NCI-H2227 (cell line): ENCODE data around the gene DENND10.
"Not testable (repeated sequence)": the region's sequence is repeated elsewhere in the genome, so short reads cannot be mapped to it uniquely, and the experiment has no call there.

Source experiments
- DNase-seq: peaks from one replicate; lab custom pipeline; 2025; ENCODE audit not compliant: unreplicated experiment; lab: John Stamatoyannopoulos, UW

Gene DENND10

DNA sequence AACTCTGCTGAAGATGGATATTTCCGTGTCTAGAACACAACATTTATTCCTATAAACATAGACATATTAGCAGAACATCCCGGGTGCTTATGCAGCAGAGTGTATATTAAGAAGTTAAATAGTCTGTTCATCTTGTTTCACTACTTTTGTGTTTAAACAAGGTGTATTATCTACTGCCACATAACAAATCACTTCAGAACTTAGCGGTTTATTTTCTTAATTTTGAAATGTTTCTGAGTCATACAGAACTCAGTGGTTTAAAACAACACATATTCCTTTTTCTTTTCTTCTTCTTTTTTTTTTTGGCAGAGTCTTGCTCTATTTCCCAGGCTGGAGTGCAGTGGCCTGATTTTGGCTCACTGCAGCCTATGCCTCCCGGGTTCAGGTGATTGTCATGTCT lies 25.8 kb downstream of the DENND10 start:
- no peak for DNase-seq

DNA sequence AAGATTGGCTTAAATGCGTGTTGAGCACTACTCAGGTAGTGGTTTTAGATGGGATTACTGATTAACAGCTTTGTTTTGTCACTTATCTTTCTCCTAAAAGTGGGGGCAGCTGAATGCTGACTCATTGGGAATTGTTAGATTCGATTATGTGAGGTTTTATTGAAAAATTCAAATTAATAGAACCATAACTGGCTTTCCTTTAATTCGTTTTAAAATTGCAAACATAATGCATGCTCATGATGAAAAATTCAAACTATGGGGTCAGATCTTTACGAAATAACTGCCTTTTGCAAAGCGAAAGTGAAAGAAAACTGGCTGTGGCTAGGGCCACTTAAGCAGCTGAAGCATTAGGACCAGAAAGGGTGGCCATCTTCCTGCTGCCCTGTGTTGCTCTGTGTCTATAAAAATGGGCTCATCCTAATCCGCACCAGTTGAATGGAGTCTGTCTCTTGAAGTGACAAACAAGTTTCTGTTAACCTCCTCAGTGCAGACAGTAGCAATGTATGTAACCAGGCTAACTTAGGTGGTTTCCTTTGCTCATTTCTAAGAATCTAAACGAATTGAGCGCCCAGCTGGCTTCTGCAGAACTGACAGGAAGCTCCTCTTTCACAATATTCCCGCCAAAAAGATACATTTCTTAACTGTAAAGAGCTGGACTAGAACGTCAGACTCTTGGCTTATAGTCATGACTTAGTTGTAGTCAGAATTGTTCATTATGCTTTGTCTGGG lies 27.8 kb downstream of the DENND10 start:
- no peak for DNase-seq

DNA sequence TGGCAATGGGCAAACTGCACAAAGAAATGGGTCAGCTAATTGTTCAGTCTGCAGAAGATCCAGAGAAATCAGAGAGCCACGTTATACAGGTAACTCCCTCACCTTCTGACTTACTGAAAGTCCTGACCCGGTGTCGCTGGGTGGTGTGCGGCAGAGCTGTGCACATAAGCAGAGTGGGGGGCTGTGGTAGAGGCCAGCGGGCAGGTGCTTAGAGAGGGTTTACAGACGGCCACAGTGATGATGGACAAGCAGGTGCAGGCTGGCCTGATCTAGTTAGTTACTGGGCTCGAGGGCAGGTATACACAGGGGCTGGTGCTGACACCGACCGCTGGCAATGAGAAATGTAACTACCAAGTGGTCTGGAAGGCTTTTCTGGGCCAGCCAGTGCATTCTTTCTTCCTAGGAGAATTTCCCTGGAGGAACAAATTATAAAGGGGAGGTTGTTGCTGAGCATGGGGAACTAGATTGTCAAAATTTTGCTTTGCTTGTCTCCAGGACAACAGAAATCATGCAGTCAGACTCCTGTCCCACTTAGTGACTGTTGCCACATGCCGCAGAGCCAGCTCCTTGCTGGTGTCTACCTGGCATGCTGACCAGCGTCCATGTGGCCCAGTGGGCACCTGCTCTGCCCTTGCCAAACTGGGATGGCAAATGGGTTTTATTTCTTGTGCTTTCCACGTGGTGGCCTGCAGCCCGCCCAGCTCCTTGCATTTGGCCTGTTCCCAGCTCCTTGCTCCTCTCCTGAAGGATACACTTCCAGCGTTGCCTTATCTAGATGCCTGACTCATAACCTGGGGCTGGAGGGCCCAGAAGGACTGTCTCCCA lies 28.8 kb downstream of the DENND10 start:
- no peak for DNase-seq

DNA sequence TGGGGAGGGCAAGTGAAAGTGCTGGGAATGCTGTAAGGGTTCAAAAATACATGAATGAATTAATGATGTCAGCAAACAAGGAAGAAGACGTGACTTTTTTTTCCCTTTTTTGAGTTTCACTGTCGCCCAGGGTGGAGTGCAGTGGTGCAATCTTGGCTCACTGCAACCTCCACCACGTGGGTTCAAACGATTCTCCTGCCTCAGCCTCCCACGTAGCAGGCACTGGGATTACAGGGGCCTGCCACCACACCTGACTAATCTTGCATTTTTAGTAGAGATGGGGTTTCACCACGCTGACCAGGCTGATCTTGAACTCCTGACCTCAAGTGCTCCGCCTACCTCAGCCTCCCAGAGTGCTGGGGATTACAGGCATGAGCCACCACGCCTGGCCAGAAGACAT lies 30.0 kb downstream of the DENND10 start:
- DNase-seq, result no peak

DNA sequence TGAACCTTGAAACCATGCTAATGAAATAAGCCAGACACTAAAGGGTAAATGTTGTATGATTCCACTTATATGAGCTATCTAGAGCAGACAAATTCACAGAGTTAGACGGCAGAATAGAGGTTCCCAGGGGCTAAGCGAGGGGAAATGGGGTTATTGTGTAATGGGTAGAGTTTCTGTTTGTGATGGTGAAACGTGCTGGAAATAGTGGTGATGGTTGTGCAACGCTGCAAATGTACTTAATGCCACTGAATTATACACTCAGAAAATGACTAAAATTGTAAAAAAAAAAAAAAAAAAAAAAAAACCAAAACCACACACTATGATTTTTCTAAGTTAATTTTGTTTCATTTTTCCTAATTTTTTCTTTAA lies 31.6 kb downstream of the DENND10 start:
- DNase-seq, result no peak

DNA sequence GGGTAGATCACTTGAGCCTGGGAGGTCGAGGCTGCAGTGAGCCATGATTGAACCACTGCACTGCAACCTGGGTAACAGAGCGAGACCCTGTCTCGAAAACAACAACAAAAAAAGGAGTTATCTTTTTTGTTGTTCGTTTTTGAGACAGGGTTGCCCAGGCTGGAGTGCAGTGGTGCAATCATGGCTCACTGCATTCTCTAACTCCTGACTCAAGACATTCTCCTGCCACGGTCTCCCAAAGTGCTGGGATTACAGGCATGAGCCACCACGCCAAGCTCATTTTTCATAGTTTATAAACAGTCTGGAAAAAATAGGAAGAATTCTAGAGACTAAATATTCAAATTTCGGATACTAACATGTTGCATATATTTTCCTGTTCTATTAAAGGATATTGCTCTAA lies 32.2 kb downstream of the DENND10 start:
- no peak for DNase-seq

DNA sequence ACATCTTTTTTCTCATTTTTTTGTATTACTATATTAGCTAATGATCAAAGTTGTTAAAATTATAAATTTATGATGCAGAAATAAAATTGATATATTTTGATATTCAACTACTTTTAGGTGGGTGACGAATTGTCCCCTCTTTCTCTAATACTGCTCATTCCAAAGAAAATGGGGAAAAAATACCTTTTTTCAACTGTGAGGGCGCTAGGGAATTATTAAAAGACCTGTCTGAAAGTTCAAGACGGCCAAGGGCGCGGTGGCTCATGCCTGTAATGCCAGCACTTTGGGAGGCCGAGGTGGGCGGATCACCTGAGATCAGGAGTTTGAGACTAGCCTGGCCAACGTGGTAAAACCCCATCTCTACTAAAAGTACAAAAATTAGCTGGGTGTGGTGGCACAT lies 34.0 kb downstream of the DENND10 start:
- not testable (repeated sequence) for DNase-seq

DNA sequence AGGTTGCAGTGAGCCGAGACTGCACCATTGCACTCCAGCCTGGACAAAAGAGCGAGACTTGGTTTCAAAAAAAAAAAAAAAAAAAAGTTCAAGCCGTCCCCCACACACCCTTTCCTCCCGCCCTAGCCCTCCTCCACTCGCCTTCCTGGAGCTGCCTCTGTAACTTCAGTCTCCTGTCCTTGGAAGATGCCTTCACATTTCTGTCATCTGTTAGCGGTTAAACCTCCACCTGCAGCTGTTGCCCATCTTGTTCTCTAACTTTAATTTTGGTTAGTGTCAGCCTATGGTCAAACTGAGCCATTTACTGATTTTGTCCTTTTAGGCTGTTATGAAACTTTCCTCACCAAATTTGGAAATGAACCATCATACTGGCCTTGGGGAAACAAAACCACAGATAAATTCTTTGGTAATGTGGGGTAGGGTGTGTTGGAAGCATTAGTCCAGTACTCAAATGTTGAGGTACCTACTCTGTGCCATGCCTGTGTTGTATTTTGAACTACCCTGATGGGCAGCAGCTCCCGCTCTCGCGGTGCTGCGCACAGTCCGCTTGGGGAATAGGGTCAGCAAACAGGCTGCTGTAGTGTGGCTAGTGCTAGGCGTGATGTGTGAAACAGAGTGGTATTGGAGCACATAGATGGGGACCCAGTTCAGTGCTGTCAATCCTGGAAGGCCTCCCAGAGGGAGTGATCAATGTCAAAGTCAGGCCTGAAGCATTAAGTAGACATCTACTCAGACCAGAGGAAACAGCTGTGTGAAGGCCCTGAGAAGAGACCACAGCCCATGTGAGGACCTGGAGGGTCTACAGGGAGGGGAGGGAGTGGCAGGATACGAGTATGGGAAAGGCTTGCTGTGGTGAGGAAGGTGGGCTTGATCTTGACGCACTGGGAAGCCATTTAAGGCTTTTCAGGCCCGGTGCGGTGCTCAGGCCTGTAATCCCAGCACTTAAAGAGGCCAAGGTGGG lies 34.7 kb downstream of the DENND10 start:
- no peak for DNase-seq

DNA sequence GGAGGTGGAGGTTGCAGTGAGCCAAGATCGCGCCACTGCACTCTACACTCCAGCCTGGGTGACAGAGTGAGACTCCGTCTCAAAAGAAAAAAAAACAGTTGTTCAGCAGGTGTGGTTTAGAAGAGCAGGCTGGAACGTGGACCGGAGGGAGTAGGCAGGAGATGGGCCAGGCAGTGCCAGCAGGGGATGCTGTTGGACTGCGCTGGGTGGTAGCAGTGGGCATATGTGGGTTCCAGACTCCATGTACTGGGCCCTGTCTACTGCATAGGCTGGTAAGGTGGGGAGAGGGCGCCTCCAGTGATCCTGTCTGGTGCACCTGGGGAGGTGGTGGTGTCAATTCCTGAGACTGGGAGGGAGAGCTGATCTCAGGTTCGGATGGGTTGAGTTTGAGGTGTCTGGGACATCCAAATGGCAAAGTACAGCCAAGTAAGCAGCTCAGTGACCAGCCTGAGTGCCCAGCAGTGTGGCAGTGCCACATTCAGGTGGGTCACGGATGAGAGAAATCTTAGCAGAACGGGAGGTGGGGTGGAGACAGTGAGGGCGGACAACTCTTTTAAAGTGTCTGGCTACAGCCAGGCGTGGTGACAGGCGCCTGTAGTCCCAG lies 35.7 kb downstream of the DENND10 start:
- DNase-seq, result no peak

DNA sequence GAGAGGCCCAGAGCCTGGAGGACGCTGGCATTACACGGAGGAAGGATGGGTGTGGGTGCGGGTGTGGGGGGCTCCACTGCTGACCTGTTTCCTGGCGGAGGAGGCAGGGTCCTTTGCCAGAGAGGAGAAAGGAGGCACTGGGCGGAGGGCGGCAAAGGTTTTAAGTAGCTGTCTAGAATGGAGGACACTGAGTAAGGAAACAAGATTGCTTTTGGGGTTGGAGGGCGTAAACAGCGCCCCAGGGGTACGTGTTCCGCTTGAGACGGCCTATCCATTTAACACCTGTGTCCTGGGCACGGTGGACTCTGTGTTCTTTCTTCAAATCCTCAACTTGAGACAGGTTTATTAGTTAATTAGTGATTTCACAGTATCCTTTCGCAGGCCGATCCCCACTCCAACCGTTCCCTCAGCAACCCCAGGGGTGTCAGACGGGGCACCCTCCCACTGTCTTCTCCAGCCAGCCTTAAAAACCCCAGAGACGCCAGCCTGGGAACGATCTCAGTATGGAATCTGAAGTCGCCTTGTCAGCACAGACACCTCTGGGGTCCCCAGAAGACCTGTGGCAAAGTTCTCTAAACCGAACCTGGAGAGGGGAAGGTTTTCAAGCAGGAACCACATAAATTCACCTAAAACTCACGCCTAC lies 36.8 kb downstream of the DENND10 start:
- DNase-seq, result no peak

DNA sequence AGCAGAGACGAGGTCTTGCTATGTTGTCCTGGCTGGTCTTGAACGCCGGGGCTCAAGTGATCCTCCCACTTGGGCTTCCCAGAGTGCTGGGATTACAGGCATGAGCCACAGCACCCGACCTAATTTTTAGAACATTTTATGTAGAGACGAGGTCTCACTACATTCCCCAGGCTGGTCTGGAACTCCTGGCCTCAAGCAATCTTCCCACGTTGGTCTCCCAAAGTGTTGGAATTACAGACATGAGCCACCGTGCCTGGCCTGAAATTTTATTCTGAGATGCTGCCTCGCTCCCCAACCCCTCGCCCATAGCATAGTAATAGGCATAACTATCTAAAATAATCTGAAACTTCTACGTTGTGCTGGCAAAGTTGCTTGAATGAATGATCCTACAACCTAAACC lies 39.7 kb downstream of the DENND10 start:
- no peak for DNase-seq

DNA sequence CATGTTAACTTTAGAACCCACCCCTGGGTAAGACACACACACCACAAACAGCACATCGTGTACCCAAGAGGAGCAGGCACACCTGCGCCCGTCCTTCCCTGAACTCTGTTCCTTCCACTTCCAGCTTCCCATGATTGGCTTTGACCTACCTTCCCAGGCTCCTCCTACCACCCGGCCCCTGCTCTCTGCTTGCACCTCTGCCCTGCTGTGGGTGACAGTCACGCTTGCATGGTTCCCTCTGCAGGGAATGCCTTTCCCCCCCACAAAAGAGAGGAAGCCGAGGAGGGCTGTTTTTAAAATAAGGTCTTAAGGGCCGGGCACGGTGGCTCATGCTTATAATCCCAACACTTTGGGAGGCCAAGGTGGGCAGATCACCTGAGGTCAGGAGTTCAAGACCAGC lies 45.2 kb downstream of the DENND10 start:
- no peak for DNase-seq

DNA sequence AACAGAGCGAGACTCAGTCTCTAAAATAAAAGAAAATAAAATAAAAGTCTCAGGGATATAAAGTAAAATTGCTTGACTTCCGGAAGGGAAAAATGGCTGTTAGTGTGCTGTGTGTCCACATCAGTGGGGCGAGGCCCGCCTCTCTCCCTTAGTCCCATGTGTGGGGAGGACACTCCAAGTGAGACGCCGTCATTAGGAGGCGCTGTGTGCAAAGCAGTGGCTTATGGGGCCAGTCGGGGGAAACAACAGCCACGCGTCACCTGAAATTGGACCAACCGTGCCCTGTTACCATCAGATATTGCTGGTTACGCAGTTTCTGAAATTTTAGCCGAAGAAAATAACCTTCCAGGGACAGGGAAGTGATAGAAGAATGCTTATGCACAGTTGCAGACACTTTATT lies 45.8 kb downstream of the DENND10 start:
- no peak for DNase-seq

DNA sequence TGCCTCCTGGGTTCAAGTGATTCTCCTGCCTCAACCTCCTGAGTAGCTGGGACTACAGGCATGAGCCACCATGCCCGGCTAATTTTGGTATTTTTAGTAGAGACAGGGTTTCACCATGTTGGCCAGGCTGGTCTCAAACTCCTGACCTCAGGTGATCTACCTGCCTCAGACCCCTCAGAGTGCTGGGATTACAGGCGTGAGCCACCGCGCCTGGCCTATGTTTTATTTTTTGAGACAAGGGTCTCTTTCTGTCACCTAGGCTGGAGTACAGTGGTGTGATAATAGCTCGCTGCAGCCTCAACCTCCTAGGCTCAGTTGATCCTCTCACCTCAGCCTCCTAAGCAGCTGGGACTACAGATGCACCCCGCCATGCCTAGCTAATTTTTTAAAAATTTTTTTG lies 47.7 kb downstream of the DENND10 start:
- not testable (repeated sequence) for DNase-seq

DNA sequence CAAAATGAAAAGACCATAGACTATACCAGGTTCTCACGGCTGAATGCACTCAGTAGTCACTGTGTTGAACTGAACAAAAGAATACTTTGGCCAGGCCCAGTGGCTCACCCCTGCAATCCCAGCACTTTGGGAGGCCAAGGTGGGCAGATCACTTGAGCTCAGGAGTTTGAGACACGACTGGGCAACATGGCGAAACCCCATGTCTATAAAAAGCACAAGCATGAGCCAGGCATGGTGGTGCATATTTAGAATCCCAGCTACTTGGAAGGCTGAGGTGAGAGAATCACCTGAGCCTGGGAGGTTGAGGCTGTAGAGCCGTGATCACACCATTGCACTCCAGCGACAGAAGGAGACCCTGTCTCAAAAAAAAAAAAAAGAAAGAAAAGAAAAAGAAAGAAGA lies 49.1 kb downstream of the DENND10 start:
- DNase-seq, result no peak

DNA sequence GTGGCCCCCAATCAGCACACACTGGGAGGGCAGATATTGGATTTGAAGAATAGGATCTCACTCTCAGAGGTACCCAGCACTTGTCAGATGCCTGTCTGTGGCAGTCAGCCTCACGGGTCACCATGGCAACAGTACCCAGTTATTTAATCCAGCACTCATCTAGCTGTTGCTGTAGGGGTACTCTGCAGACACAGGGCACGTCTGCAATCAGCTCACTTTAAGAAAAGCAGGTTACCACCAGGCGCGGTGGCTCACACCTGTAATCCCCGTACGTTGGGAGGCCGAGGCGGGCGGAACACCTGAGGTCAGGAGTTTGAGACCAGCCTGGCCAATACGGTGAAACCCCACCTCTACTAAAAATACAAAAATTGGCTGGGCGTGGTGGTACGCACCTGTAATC lies 49.7 kb downstream of the DENND10 start:
- DNase-seq, result peak; percentile 22

DNA sequence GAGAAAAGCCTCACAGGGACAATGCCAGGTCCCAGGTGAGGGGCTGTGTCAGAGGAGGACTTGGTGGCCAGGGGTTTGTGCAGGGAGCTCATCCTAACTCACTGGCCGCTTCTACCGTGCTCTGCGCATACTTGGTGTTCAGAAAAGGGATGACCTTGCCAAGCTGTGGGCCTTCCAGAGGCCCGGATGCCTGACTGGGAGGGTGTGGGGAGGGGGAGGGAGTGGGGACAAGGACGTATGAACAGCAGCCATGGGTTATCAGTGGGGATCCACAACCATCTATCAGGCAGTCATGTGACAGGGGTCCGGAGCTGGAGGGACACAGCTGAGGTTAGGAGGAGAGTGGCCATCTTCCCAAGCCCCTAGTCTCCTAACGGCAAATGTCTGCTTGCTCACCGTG lies 55.4 kb downstream of the DENND10 start:
- no peak for DNase-seq

DNA sequence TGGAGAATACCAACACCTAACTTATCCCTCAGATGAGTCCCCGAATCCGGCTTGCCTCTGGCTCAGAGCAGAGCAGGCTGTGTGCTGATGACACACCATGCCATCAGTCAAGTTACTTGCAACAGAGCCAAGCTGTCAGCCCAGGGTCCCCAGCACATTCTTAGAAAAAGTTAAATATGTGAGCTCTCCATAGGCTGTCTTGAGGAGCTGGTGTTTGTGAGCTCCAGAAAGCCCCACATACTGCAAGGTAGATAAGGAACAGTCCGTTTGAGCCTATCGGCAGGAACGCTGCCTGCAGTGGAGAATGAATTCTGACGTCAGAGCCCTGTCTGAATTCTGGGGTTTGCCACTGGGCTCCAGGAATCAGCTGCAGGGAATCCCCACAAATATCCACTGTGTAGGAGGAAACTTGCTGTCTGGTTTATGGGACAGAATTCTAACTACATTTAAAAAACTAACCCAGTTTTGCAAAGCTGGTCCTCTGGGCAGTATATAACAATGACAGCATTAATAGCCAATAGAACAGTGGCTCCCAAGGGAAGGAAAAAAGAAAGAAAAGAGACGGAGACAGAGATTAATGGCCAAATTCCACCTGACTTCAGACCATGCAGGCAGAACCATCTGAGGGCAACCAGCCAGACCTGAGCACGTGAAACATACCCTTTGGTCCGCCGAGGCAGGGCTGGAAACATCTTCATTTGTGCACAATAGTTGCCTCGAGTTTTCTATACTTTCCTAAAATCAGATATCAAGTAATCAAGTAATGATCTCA lies 58.0 kb downstream of the DENND10 start:
- no peak for DNase-seq

DNA sequence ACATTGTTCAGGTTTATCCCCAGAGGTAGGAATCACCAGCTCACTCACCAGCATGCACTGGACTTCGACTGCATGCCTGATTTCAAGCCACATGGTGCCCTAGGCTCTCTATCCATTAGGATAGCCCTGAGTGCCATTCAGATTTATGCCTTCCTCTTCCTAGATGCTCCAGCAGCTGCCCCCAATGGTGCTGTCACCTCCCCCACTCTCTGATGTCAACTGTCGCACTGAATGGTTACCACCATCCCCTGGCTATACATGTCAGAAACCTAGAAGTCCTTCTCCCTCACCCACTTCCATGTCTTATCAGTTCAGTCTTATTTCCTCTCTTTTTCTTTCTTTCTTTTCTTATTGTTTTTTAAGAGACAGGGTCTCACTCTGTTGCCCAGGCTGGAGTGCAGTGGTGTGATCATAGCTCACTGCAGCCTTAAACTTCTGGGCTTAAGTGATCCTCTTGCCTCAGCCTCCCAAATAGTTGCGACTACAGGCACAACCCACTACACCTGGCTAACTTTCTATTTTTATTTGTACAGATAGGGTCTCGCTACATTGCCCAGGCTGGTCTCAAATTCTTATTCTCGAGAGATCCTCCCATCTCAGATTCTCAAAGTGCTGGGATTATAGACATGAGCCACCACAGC lies 58.7 kb downstream of the DENND10 start:
- no peak for DNase-seq
